Cardiac muscle cell (in vitro differentiated cells and primary cell): Measurements from ENCODE around the gene DOCK3. TPM values are rescaled to one million over a fixed set of nuclear protein-coding genes. Genes with fewer than 3 reads are reported as not detected.
"Not testable (repeated sequence)": the region's sequence is repeated elsewhere in the genome, so short reads cannot be mapped to it uniquely, and the experiment has no call there.

Experiments used
- DNase-seq, 2 donors: peaks; one replicate each; pipeline versions ENCODE4 v3.0.0 to v3.0.0-alpha.2; 2010 to 2017; ENCODE audit warnings: low read depth in 1 of 2, low spot score in 1 of 2
- H3K27ac ChIP-seq: fragments of 200-600 bp; sonication (generic); 2 replicates; pipeline ENCODE4 v1.5.1; 2016
- H3K27me3 ChIP-seq: fragments of 200-600 bp; sonication (generic); 2 replicates; pipeline ENCODE4 v1.6.0; 2016; ENCODE audit warnings: control low read depth
- H3K36me3 ChIP-seq: fragments of 200-600 bp; sonication (generic); 2 replicates; pipeline ENCODE4 v1.5.1; 2016; ENCODE audit warnings: control low read depth
- H3K4me1 ChIP-seq: fragments of 200-600 bp; sonication (generic); 2 replicates; pipeline ENCODE4 v1.8.1; 2017; ENCODE audit warnings: low read depth, mild to moderate bottlenecking, mixed run types
- H3K4me3 ChIP-seq: fragments of 200-600 bp; sonication (generic); 2 replicates; pipeline ENCODE4 v1.5.1; 2016; ENCODE audit warnings: mild to moderate bottlenecking
- H3K9me3 ChIP-seq: fragments of 200-600 bp; sonication (generic); 2 replicates; pipeline ENCODE4 v1.5.1; 2017; ENCODE audit warnings: low read depth, mild to moderate bottlenecking, control low read depth
- polyA plus RNA-seq: library from polyadenylated mRNA; unstranded; fragments of >200 nt; fragmentation: Nextera tagmentation; extraction: Ambion mirVana; gene quantifications from 2 replicates; pipeline ENCODE4 v1.2.1, GENCODE V29; 2016
- total RNA-seq: library from RNA; depleted of rRNA; stranded (reverse); fragments of >200 nt; gene quantifications from 2 replicates; pipeline ENCODE4 v1.2.3, GENCODE V29; 2016
- TF ChIP-seq, protein P1 (sequence below): IDR thresholded peaks from 2 replicates; pipeline ENCODE4 v1.5.1; 2012; ENCODE audit warnings: low read depth, mild to moderate bottlenecking, low read length

The DOCK3 gene
- total and polyA plus RNA-seq, 2 experiments from 2014 or later: 0.56 to 1.3 TPM

DNA sequence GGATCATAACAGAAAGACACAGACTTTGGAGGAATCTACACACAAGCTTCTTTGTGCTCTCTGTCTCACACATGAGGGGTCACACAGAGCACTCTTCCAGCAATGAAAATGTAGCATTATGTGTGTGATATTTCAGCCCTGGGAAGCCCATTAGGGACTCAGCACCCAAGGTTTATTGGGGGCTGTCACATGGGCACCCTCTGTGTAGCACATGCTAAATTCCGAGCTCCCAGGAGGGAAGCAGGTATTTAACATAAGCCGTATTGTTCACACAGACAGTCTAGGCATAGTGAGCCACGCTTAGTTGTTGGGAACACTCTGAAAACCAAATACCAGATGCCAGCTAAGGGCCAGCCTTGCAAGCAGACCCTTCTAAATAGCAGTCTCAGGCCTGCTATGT, 448.8 kb downstream of the DOCK3 start:
- TF ChIP-seq, protein P1, sequence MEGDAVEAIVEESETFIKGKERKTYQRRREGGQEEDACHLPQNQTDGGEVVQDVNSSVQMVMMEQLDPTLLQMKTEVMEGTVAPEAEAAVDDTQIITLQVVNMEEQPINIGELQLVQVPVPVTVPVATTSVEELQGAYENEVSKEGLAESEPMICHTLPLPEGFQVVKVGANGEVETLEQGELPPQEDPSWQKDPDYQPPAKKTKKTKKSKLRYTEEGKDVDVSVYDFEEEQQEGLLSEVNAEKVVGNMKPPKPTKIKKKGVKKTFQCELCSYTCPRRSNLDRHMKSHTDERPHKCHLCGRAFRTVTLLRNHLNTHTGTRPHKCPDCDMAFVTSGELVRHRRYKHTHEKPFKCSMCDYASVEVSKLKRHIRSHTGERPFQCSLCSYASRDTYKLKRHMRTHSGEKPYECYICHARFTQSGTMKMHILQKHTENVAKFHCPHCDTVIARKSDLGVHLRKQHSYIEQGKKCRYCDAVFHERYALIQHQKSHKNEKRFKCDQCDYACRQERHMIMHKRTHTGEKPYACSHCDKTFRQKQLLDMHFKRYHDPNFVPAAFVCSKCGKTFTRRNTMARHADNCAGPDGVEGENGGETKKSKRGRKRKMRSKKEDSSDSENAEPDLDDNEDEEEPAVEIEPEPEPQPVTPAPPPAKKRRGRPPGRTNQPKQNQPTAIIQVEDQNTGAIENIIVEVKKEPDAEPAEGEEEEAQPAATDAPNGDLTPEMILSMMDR: no peak
- H3K27me3 ChIP-seq: no peaks in the 10 kb centered on the region
- H3K9me3 ChIP-seq: no peaks in the 10 kb centered on the region
- H3K4me3 ChIP-seq: no peak overlapping the region
- DNase-seq: no peak
- no peaks in the 10 kb centered on the region for H3K36me3 ChIP-seq
- H3K4me1 ChIP-seq: no peaks in the 10 kb centered on the region
- no peak overlapping the region for H3K27ac ChIP-seq

DNA sequence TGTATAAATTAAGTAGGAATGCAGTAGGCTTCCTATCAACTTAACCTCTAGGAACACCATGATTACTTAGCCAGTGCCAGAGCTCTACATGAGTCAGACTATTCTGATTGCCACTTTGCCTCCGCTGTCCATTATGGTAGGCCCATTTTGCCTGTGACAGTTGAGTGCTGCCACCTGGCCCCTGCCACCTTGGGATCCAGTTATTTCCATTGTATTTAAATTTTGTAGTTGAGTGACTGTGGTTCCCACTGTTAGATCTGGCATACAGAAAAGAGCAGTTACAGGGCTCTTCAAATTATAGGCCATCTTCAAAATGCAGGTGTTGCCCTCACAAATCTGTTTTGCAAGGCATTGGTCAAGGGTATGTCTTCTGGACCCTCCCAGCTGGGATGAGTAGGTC, 456.9 kb downstream of the DOCK3 start:
- H3K27me3 ChIP-seq, DNase-seq, H3K4me1 ChIP-seq, H3K9me3 ChIP-seq, H3K36me3 ChIP-seq, H3K4me3 ChIP-seq, H3K27ac ChIP-seq: not testable (repeated sequence)

- Histone ChIP-seq H3K9me3 (no peaks in the 10 kb centered on the region), H3K36me3 (no peaks in the 10 kb centered on the region), H3K4me3 (no peak overlapping the region), H3K4me1 (no peaks in the 10 kb centered on the region), H3K27ac (no peak overlapping the region), H3K27me3 (no peaks in the 10 kb centered on the region)
- TF ChIP-seq, protein P1: no peak
- no peak for DNase-seq
Measured at GRCh38 chr3:51137715-51138114, 463.0 kb downstream of the DOCK3 start.

DNA sequence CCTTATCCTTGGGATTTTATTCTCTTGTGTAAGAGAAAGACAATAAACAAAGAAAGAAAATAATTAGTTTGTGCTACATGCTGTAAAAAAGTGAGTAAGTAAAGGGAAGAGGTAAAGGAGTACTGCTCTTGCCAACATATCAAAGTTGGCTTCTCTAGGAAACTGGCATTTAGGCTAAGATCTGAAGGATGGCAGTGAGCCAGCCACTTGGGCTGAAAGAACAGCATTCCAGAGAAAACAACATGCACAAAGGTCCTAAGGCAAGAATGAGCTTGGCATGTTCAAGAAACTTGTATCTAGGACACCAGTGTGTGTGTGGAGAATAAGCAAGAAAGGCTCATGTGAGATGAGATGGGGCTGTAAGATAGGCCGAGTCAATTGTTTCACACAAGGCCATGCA, 464.9 kb downstream of the DOCK3 start:
- Histone ChIP-seq H3K27me3 (no peaks in the 10 kb centered on the region), H3K36me3 (no peaks in the 10 kb centered on the region), H3K27ac (no peak overlapping the region), H3K4me3 (no peak overlapping the region), H3K4me1 (no peaks in the 10 kb centered on the region), H3K9me3 (no peaks in the 10 kb centered on the region)
- TF ChIP-seq, protein P1: no peak
- DNase-seq: no peak

GRCh38 chr3:51141573-51141972, 466.8 kb downstream of the DOCK3 start:
- TF ChIP-seq, protein P1: no peak
- Histone ChIP-seq H3K4me1 (no peaks in the 10 kb centered on the region), H3K9me3 (no peaks in the 10 kb centered on the region), H3K27me3 (no peaks in the 10 kb centered on the region), H3K4me3 (no peak overlapping the region), H3K27ac (no peak overlapping the region), H3K36me3 (no peaks in the 10 kb centered on the region)
- DNase-seq: no peak

DNA sequence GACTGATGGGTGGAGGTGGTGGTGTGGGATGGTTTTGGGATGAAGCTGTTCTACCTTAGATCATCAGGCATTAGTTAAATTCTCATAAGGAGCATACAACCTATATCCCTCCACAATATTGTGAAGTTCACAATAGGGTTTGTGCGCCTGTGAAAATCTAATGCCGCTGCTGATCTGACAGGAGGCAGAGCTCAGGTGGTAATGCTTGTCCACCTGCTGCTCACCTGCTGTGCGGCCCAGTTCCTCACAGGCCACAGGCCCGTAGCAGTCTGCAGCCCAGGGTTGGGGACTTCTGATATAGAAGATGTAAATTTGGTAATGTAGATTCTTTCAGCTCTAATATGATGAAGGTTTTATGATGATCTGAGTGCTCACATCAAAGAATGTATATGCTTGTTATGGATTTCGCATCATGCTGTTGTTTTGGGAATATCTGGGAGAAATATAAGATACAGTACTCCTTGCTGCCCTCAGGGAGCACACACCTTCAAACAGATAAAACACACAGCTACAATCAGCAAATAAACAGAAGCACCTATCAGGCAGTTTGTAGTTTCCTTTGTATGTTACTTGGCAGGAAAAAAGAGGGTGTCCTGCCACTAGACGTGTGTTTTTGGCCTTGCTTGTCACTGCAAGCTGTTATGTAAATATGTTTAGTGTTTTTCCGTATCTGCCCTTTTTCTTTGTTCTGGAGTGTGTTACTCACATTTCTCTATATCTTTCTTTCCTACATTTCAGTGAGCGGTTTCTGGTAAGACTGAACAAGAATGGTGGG, 471.3 kb downstream of the DOCK3 start:
- DNase-seq: no peak
- Histone ChIP-seq H3K36me3 (no peaks in the 10 kb centered on the region), H3K27ac (no peak overlapping the region), H3K9me3 (no peaks in the 10 kb centered on the region), H3K4me3 (no peak overlapping the region), H3K4me1 (no peaks in the 10 kb centered on the region), H3K27me3 (no peaks in the 10 kb centered on the region)
- TF ChIP-seq, protein P1: no peak
